NCI-H446 (cell line): ENCODE data around the gene SRGN.
"Not testable (repeated sequence)": the region's sequence is repeated elsewhere in the genome, so short reads cannot be mapped to it uniquely, and the experiment has no call there.

ENCODE experiments used
- DNase-seq, 2 experiments: peaks; one replicate each; lab custom pipeline; 2025; lab: John Stamatoyannopoulos, UW

Gene SRGN, protein sequence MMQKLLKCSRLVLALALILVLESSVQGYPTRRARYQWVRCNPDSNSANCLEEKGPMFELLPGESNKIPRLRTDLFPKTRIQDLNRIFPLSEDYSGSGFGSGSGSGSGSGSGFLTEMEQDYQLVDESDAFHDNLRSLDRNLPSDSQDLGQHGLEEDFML

DNA sequence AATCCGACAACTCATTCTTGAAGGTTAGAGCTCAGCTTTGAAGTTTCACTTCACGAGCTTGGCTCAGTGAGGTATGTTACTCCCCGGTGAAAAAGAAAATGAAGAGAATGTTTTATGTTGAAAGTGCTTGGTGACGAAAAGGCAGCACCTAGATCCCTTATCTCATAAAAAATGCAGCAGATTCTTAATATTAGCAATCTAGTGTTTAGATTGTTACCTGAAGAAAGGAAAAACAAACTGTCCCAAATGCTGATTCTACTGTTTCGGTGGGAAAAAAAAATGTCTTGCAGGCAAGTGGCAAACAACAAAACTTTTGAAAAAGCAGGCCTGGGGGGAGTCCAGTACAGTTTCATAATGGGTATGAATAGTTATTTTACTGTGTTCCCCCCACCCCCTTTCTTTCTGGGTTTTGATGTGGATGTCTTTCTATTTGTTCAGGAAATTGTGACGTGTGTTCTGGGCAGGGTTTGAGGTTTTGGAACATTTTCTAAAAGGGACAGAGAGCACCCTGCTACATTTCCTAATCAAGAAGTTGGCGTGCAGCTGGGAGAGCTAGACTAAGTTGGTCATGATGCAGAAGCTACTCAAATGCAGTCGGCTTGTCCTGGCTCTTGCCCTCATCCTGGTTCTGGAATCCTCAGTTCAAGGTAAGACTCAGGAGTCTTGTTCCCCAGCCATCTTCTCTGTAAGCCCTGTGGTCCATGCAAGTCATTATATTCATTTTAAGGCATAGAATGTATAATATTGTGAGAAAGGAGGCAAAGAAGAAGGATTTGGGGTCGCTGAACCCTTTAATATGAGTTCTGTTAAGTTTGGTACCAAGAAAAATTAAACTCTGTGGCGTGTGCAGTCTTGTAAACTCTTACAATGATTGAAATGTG, at the start of gene SRGN:
TSS of gene SRGN (plus strand) at position 514 of the 881 bp plus-strand sequence. CDS start at position 569, 55 bp downstream.
- no peak for DNase-seq

DNA sequence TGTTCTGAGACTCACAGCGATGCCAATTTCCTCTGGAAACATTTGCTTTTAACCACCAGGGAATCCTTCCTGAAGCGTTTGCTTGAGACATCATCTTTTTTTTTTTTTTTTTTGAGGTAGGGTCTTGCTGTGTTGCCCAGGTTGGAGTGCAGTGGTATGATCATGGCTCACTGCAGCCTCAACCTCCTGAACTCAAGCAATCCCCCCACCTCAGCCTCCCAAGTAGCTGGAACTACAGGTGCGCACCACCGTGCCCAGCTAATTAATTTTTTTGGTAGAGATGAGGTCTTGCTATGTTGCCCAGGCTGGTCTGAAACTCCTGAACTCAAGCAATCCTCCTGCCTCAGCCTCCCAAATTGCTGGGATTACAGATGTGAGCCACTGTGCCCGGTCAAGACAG, 47.0 kb upstream of the SRGN start:
- DNase-seq = not testable (repeated sequence)

DNA sequence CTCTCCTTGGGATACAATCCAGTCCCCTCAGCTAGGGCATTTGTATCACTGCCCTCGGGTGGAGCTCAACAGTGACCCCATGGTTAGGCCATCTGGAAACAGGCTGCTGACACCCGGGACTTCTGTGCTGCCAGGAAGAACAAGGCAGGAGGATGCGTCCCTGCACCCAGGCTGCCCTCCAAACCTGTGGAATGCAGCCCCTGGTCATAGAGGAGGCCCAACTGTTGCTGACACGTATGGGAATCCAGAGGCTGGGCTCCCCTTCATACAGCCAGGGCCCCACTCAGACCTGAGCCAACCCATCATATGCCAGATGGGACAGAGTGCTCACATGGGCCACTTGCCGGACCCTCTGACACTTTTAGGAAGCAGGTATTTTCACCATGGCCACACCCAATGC, 45.5 kb upstream of the SRGN start:
- DNase-seq = no peak

DNA sequence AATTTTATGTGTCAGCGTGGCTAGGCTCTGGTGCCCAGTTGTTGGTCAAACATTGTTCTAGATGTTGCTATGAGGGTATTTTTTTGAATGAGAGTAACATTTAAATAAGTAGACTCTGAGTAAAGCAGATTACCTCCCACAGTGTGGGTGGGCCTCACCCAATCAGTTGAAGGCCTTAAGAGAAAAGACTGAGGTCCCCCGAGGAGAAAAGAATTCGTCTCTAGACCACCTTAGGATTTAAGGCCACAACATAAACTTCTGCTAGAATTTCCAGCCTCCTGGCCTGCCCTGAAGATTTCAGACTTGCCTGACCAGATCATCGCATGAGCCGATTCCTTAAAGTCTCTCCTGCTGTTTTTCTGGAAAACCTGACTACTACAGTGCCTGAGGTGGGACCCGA, 45.1 kb upstream of the SRGN start:
- no peak for DNase-seq

DNA sequence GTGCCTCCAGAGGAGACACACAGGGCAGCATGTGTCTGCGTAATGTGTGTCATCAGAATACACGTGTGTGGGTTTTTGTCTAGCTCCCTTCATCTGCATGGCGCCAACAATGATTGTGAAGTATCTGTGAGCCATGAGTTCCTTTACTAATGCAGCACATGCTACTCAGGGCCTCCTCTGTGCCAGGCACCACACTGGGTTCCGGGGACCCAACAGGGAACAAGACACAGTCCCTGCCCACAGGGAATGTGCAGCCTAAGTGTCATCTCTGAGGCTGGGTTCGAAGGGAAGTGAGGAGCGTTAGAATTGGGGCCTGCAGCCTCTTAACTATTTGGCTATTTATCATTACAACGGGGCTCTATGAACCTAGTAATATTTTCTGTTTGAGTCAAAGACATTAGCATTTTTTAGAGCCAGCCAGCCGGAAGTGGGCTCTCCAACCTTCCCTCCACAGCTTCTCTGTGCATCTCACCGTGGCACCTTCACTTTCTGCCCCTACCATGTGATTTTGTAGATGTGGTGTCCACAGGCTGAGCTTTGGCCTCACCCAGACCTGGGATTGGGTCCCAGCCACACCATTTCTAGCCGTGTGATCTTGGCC, 43.9 kb upstream of the SRGN start:
- no peak for DNase-seq

DNA sequence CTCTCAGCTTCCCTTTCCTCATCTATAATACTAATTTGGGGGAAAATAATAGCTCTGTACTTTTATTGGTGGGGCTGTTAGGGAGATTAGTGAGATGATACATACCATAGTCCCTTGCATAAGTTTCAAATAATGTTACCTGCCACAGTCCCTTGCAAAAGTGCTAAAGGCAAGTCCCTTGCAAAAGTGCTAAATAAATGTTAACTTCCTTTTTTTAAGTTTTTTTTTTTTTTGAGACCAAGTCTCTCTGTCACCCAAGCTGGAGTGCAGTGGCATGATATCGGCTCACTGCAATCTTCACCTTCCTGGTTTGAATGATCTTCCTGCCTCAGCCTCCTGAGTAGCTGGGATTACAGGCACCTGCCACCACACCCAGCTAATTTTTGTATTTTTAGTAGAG, 43.4 kb upstream of the SRGN start:
- no peak for DNase-seq

DNA sequence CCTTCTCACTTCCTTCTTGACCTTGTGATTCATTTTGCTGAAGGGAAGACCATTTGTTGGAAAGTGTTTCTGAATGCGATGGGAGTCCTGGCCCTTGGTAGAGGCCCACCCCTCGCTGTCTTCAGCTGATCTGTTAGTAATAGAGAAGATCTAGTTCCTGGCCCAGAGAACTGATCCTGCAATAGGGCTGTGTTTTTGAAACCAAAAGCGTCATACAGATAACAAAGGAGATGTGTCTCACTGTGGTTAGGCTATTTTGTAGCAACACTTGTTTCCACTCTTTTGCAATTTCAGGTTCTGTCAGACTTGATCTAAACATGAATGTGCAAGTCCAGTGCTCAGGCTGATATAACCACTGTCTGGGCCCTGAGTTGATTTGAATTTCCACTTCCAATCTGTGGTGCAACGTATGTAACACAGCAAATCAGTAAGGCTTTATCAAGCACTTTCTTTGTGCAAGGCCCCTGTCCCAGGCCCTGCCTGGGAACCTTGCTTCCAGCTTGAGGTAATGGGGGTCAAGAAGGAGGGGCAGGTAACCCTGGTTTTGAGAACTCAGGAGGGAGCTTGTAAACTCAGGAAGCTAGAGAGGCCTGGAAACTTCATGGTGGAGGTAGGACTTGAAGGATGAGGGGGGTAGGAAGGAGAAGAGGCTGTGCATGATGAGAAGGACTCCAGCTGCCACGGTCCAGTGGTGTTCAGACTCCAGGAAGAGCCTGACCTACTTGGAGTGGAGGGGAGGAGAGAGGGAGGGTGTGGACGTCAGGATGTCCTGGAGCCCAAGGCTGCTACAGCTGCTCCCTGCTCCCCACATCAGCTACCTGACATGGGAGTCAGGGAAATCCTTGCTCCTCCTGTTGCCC, 42.2 kb upstream of the SRGN start:
- no peak for DNase-seq

DNA sequence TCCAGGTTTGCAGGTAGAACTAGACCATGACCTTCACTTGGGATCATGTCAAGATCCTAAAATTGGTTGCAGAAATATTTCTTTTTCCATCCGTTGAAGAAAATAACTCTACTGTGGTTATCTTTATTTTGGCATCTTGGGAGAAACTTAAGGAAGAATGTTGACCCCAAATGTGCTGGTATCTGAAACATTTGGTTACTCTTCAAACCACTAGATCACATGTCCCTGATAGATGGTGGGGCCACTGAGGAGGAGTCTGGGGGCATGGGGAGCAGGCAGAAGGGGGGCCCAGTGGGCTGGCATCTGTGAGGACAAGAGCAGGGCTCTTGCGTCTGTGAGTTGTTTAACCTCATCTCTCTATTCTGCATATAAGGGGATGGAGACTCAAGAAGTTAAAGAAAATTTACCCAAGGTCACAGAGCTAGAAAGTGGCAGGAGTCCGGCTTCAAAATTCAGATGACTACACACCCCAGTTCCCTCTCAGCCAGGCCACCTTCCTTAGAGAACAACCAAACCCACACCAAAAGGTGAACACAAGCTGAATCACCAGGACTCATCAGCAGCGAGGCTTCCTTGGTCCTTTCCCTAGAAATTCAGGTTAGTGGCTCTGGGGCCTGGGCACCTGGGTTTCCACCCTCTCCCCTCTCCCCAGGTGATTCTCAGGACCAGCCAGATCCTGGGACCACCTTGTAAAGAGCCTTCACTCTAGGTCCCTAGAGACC, 40.6 kb upstream of the SRGN start:
- DNase-seq = no peak

DNA sequence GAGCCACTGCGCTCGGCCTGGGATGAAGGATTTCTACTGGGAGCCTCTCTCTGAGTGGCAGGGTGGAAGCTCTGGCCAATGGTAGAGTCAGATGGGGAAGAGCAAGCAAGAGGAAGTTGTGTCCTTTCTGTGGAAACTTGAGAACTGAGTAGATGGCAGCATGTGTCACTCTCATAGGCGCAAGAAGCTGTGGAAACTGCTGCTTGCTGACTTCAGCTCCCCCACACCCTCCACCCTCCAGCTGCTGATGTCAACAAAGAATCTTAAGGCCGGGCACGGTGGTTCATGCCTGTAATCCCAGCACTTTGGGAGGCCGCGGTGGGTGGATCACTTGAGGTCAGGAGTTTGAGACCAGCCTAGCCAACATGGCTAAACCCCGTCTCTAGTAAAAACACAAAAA, 39.8 kb upstream of the SRGN start:
- DNase-seq = no peak

DNA sequence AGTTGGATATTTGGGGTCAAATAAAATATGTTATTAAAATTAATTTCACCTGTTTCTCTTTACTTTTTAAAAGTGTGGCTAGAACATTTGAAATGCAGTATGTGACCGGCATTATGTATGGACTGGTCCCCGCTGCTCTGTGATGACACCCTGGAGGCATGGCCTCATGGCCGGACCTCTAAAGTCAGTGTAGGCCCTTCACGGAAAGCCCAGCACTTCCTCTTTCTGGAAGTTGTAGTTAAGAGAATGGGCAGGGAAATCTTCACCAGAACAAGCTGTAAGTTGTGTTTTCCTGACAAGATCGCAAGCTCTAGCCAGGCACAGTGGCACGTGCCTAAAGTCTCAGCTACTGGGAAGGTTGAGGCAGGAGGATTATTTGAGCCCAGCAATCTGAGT, 38.3 kb upstream of the SRGN start:
- DNase-seq = no peak

DNA sequence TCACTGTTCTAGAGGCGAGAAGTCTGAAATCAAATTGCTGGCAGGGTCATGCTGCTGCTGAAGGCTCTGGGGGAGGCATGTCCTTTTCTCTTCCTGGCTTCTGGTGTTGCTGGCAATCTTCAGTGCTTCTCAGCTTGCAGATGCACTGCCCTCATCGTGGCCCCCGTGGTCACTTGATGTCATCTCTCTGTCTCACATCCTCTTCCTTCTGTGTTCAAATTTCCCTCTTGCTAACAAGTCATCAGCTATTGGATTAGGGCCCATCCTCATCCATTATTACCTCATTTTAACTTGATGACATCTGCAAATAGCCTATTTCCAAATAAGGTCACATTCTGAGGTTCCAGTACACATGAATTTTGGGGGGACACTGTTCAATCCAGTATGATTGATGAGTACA, 36.6 kb upstream of the SRGN start:
- DNase-seq = no peak

DNA sequence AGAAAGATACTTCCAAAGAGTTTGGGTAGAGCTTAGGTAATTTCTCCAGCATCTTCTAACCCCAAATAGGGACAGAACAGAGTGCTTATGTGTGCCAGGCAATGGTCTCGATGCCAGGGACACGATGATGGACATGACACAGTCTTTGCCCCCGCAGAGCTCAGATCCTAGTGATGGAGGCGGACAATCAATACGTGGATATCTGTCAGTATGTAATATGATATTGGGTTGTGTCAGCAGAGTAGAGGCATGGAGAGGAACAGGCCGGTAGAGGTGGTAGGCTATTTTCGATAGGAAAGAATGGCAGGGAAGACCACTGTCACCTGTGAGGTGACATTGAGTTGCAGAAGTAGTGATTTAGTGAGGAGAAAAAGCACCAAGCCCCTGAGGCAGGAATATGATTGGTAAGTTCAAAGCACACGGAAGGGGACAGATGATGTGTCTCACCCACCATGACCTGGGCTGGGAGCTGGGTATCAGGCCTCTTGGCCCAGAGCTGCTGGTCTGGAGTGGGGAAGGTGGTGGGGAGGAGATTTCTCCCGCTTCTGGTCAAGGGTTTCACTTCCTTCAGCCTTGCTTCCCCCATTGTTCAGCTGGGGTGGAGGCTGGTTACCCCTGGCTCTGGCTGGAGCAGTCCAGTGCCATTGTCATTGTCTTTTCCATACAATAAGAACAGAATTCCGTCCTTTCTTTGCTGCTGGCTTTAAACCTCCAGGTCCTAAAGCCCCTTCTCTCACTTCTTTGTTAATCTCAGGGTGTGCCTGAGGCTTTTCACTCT, 36.0 kb upstream of the SRGN start:
- DNase-seq = no peak

DNA sequence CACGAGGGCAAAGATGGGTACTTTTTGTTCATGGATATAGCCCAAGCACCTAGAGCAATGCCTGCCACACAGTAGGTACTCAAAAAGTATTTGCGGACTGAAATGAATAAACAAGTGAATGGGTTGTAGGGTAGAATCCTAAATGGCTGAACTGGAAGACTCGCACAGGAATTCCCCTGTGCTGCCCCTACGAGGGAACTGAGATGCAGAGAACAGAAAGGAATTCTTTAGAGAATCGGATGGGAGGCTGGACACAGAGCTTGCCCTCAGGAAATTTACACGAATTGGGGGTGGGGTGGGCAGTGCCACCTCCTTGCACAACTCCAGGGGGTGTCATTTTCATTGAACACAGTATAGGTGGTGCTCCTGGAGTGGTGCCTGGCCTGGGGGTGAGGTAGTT, 35.2 kb upstream of the SRGN start:
- no peak for DNase-seq

DNA sequence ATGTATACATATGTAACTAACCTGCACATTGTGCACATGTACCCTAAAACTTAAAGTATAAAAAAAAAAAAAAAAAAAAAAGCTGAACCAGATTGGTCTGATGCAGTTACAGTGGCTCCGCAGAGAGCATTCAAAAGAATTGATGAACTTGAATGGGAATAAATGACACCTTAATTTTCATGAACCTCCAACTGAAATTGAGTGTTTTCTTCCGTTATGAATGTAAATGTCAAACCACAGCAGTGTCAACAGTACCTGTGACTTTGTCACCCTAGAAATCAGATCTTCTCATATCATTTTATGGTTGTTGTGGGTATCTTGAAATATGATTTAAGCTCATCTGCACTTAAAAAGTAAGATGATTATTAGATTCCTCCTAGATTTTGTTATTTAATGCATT, 32.7 kb upstream of the SRGN start:
- no peak for DNase-seq

DNA sequence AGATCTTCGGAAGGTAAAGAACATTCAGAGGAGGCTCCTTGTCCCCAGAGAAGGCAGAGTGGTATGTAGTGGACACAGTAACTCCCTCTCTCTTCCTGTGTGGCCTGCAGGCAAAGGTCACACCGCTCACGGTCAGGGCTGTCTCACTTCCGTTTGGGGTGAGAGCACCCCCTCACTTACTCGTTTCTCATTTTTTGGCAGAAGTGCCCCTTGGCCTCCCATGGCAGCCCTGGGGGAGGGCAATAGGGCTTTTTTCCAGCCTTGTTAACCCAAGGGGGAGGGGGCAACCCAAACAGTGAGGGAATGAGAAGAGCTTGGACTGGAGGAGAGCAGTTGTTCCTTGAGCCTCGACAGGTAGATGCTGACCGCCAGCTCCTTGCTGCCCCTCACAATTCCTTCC, 31.8 kb upstream of the SRGN start:
- DNase-seq = no peak

DNA sequence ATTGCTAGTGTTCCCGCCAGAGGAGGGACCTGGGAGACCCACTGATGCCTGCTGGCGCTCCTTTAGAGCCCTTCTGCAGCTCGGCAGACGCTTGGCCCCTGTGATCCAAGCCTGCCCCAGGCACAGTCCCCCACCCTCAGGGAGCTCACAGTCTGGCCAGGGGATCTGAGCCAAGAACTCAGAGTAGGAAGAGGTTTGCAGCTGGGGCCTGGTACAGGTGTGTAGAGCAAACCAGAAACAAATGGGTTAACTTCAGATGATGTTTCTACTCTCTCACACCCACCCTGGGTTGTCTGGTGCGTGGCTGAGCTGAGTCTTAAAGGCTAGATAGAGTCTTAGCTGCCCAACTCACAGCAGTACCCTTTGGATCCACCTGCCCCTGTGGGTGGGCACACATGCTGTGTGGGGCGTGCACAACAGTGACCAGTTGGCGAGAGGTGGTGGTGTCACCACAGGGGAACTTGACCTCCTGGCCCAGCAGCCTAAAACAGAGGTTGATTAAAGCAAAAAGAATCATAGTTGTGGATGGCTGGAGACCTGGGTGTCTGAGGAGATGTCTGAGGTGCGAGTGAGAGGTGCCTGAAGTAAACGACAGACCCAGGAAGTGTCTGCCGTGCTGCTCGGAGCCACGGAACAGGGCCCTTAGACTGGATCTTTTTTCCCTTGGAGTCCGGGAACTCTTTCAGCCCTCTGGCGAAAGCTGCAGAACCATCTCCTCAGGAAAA, 31.2 kb upstream of the SRGN start:
- no peak for DNase-seq

DNA sequence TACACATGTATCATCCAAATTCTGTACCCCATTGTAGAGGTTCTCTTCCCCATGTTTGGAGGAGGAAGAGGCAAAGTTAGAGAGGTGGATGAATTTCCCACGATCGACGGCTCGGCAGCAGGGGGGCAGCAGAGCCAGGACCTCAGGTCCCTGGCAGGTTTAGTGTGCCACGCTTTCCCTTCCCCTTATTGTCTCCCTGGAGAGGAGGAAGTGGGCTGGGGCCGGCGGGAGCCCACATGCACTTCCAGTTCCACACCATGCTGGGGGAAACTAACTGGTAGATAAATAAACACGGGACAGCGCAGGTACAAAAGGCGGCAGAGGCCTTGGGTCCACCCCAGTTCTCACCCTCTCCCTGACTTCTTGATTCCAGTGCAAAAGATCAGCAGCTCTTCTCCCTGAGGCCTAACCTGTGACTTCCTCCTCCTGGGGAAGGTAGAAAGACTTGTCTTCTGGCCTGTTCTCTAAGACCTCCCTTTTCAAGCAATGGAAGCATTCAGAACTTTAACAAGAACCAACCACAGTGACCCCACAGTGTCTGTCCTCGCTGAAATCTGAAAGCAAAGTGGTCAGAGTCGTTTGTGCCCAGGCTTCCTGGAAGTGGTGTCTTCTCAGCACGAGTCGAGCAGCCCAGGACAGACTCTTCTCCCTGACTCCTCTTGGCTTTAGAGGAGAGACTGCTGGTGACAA, 30.5 kb upstream of the SRGN start:
- no peak for DNase-seq

DNA sequence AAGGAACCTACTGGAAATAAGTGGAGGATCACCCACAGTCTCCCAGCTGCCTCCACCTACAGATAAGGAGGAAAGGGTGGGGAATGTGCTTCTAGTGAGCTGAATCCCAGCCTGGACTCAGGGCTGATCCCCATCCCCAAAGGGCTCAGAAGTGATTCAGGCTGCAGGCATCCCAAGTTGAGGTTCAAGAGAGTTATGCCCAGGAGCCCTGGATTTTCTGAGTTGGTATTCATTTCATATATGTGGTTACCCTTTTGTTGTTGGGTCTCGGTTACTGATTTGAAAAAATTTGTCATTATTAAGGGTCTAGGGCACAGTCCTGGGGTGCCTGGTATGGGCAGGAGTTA, 30.0 kb upstream of the SRGN start:
- no peak for DNase-seq

DNA sequence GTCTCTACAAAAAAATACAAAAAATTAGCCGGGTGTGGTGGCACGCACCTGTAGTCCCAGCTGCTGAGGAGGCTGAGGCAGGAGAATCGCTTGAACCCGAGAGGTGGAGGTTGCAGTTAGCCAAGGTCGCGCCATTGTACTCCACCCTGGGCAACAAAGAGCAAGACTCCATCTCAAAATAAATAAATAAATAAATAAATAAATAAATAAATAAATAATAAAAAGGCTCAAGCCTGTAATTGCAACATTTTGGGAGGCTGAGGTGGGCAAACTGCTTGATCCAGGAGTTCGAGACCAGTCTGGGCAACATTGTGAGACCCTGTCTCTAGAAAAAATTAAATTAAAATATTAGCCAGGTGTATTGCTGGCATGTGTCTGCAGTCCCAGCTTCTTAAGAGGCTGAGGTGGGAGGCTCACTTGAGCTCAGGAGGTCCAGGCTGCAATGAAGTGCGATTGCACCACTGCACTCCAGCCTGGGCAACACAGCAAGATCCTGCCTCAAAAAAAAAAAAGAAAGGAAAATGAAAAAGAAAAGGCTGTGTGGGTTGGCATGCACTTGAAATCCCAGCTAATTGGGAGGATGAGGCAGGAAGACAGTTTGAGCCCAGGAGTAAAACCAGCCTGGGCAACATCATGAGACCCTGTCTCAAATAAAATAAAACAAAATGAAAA, 27.6 kb upstream of the SRGN start:
- DNase-seq = no peak
